Upper lobe of right lung (tissue), 1 donor: ENCODE measurements around the gene KRTDAP. TPM values are rescaled to one million over a fixed set of nuclear protein-coding genes. Genes with fewer than 3 reads are reported as not detected.
A peak's percentile ranks its signal among the peaks of the same experiment; 100 is the strongest.

Source experiments
- ATAC-seq: fragments of 200-7000 bp; cut with Tn5 transposase; one replicate; pipeline ENCODE4 v1.9.1; 2020; ENCODE audit warnings: mild to moderate bottlenecking, moderate library complexity
- DNase-seq: peaks from one replicate; pipeline ENCODE4 v3.0.0-alpha.2; 2020
- H3K27ac ChIP-seq: fragments of 200-600 bp; one replicate; pipeline ENCODE4 v1.8.0; 2022
- H3K27me3 ChIP-seq: fragments of 200-600 bp; one replicate; pipeline ENCODE4 v1.8.0; 2022; ENCODE audit warnings: mild to moderate bottlenecking
- H3K36me3 ChIP-seq: fragments of 200-600 bp; one replicate; pipeline ENCODE4 v1.8.0; 2022
- H3K4me1 ChIP-seq: fragments of 200-600 bp; one replicate; pipeline ENCODE4 v1.8.0; 2022
- H3K4me3 ChIP-seq: fragments of 200-600 bp; one replicate; pipeline ENCODE4 v1.8.0; 2022; ENCODE audit warnings: mild to moderate bottlenecking
- H3K9me3 ChIP-seq: fragments of 200-600 bp; one replicate; pipeline ENCODE4 v1.8.0; 2022
- CTCF ChIP-seq: fragments of 200-600 bp; IDR thresholded peaks from one replicate; pipeline ENCODE4 v1.8.0; 2022; ENCODE audit warnings: antibody characterized with exemption
- intact Hi-C: fragments of 100-400 bp; cut with DNase I; formaldehyde crosslinking; loops from one replicate; pipeline ENCODE4 v1.11.0; 2022
- total RNA-seq: library from RNA; stranded (reverse); fragmentation: NEBNext Ultra II Directional; extraction: Animal tissue kit (Norgen Biotek cat#: 25700); gene quantifications from one replicate; pipeline ENCODE4 v1.2.1, GENCODE V29; 2021
- donor health status: DM: no; HTN: yes; CAD: no; lungs with severe emphysema.

The KRTDAP gene
- total RNA-seq, 1 donor from 2014 or later = not detected

- Histone ChIP-seq H3K27me3 (no peaks in the 10 kb centered on the region), H3K4me3 (no peak within 1 kb of the TSS), H3K4me1 (peaks cover 13% of the 10 kb centered on the region), H3K27ac (no peak within 1 kb of the TSS), H3K9me3 (no peaks in the 10 kb centered on the region), H3K36me3 (no peaks in the 10 kb centered on the region)
- intact Hi-C loops = no loop called here
- no peak for TF ChIP-seq CTCF
- ATAC-seq = no peak
- no peak for DNase-seq
Measured at GRCh38 chr19:35447606-35448469, 42.4 kb downstream of the KRTDAP start, which contains the start of gene FFAR2. FFAR2 (plus strand) TSS chr19:35448257; CDS start chr19:35449715, 1,458 bp downstream.

- intact Hi-C loops = no loop called here
- Histone ChIP-seq H3K27ac (no peak overlapping the region), H3K36me3 (no peaks in the 10 kb centered on the region), H3K4me3 (no peak overlapping the region), H3K27me3 (no peaks in the 10 kb centered on the region), H3K4me1 (peaks cover 29% of the 10 kb centered on the region), H3K9me3 (no peaks in the 10 kb centered on the region)
- DNase-seq (no peak), ATAC-seq (peak; percentile 6)
- TF ChIP-seq CTCF = no peak
Measured at GRCh38 chr19:35445826-35446593, 44.3 kb downstream of the KRTDAP start.

- ATAC-seq (no peak), DNase-seq (no peak)
- Histone ChIP-seq H3K4me1 (peaks cover 29% of the 10 kb centered on the region), H3K27ac (no peak overlapping the region), H3K27me3 (no peaks in the 10 kb centered on the region), H3K9me3 (no peaks in the 10 kb centered on the region), H3K36me3 (no peaks in the 10 kb centered on the region), H3K4me3 (no peak overlapping the region)
- TF ChIP-seq CTCF = no peak
- intact Hi-C loops = no loop called here
Measured at GRCh38 chr19:35444735-35445134, 45.5 kb downstream of the KRTDAP start.

GRCh38 chr19:35442091-35442490 lies 48.2 kb downstream of the KRTDAP start:
- TF ChIP-seq CTCF = no peak
- Histone ChIP-seq H3K9me3 (no peaks in the 10 kb centered on the region), H3K36me3 (no peaks in the 10 kb centered on the region), H3K27me3 (no peaks in the 10 kb centered on the region), H3K4me3 (no peak overlapping the region), H3K27ac (no peak overlapping the region), H3K4me1 (peaks cover 30% of the 10 kb centered on the region)
- peak; percentile 90 for DNase-seq
- intact Hi-C loops = no loop called here
- ATAC-seq = peak; percentile 85

- no peak overlapping the region for H3K4me3 ChIP-seq
- no peak for TF ChIP-seq CTCF
- H3K4me1 ChIP-seq = peaks cover 45% of the 10 kb centered on the region
- H3K9me3 ChIP-seq = no peaks in the 10 kb centered on the region
- no peak for ATAC-seq
- H3K27ac ChIP-seq = no peak overlapping the region
- no peaks in the 10 kb centered on the region for H3K27me3 ChIP-seq
- intact Hi-C loops = no loop called here
- H3K36me3 ChIP-seq = no peaks in the 10 kb centered on the region
- no peak for DNase-seq
Measured at GRCh38 chr19:35439921-35440320, 50.3 kb downstream of the KRTDAP start.
